Fibroblast of mammary gland (primary cell): Measurements from ENCODE around the gene RTBDN.

Source experiments
- DNase-seq: peaks from one replicate; pipeline ENCODE4 v3.0.0-alpha.2; 2010; ENCODE audit warnings: low read depth
- H3K4me3 ChIP-seq: 2 replicates; pipeline ENCODE4 v1.5.1; 2011; ENCODE audit warnings: low read depth, mild to moderate bottlenecking, low read length, moderate library complexity; ENCODE audit not compliant: control insufficient read depth
- TF ChIP-seq, protein P1 (sequence below): conservative IDR thresholded peaks from 2 replicates; pipeline ENCODE4 v1.5.1; 2011; ENCODE audit warnings: low read depth, low read length, inconsistent platforms; ENCODE audit not compliant: control insufficient read depth, insufficient read depth

The RTBDN gene

DNA sequence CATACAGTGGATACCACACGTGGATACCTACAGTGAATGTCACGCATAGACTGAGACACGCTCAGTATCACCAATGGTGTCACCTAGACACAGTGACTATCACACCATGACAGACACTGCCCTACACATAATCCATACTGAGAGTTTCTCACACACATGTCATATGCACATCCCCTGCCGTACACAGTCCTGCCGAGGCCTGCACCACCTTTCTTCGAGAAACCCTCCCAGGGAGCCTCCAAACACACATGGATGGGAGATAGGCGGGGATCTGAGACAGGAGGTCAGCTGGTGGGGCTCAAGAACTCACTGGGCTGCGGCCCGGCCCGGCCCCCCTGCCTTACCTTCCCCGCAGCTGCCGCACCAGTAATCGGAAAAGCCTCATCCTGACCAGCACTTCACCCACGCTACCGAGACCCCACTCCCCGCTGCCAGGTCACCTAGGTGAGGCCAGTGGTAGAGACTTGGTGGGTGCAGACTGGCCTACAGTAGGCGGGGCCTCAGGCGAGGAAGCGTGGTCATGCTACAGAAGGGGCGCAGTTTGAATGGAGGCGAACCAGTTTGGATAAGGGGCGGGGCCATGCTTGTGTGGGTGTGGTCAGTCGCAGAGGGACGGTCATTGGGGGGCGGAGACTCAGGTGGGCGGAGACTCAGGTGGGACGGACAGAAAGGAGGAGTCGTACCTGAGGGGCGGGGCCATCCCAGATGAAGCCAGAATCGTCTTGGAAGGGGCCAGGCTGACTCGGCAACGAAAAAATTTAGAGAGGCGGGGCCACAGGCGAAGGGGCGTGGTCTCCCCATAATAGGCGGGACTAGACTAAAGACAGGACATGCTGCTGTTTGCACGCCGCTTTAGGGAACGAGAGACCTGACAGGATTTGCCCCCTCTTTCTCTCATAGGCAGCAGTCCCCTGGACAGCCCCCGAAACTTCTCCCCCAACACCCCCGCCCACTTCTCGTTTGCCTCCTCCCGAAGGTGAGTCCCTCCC lies 6.0 kb upstream of the RTBDN start:
- TF ChIP-seq, protein P1, sequence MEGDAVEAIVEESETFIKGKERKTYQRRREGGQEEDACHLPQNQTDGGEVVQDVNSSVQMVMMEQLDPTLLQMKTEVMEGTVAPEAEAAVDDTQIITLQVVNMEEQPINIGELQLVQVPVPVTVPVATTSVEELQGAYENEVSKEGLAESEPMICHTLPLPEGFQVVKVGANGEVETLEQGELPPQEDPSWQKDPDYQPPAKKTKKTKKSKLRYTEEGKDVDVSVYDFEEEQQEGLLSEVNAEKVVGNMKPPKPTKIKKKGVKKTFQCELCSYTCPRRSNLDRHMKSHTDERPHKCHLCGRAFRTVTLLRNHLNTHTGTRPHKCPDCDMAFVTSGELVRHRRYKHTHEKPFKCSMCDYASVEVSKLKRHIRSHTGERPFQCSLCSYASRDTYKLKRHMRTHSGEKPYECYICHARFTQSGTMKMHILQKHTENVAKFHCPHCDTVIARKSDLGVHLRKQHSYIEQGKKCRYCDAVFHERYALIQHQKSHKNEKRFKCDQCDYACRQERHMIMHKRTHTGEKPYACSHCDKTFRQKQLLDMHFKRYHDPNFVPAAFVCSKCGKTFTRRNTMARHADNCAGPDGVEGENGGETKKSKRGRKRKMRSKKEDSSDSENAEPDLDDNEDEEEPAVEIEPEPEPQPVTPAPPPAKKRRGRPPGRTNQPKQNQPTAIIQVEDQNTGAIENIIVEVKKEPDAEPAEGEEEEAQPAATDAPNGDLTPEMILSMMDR, result no peak
- peak overlapping the region; percentile 28 for H3K4me3 ChIP-seq
- DNase-seq, result peak; percentile 74

DNA sequence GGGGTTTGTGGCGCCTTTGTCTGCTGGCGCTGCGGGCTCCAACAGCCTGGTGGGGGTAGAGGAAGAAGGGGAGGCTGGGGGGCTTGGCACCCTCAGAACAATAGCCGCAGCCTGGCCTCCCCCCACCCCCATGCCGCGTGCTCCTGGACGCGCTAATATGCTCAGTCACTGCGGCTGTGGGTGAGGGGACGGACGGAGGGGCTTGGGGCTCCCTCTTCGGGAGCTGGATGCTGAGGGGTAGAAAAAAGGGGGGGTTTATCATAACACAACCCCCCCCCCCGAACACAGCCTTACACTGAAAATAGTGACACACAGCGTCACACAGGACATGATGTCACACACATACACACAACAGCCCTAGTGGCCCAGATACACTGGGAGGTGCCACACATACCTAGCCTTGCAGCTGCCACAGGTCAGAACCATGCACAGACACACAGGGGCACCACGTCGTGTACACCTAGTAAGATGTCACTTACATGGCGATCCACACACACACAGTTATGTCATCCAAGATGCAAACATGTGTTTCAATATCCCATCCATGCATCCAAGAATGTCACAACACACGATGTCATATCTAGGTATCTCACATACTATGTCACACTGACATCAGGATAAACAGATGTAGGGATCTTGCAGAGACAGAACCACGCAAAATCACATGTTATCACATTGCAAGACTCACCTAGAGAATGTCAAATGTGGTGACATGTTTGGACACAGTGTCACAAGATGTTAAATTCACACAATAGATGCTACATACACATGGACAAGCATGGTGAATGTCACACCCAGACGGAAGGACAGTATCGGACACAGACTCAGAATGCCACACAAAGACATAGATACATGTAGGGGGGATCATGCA lies 4.7 kb upstream of the RTBDN start:
- H3K4me3 ChIP-seq, result no peak overlapping the region
- DNase-seq, result no peak
- TF ChIP-seq, protein P1, result no peak

DNA sequence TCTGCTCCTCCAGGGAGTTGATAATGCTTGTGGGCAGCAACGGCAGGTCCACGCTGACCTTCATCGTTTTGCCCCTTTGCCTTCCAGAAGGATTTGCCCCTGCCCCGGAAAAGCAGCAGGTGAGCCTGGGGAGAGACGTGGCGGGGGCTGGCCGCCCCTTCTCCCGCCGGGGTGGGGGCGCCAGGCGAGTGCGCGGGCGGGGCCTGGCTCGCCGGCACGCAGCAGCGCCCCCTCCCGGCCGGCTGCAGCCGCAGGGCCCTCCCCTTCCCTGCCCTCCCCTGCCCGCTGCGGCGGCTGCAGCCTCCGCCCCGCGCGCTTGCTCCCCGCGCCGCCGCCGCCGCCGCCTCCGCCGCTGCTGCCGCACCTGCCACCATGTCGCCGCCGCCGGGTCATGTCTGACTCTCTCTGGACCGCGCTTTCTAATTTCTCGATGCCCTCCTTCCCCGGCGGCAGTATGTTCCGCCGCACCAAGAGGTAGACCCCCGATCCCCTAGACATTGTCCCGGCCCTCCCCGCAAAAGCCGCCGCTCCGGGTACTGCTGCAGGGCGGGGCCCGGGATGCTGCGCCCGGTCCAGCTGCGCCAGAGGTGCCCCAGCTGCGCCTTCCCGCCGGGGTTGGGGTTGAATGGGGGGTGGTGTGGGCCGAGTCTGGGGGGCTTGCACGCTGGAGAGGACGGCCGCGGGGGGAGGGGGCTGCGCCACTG lies 4.0 kb upstream of the RTBDN start, which contains the start of gene MAST1:
Gene MAST1 (plus strand): TSS at position 334 of the 704 bp plus-strand sequence. CDS start 58 bp downstream, at position 392.
- no peak within 1 kb of the TSS for H3K4me3 ChIP-seq
- DNase-seq, result no peak
- TF ChIP-seq, protein P1, result no peak

DNA sequence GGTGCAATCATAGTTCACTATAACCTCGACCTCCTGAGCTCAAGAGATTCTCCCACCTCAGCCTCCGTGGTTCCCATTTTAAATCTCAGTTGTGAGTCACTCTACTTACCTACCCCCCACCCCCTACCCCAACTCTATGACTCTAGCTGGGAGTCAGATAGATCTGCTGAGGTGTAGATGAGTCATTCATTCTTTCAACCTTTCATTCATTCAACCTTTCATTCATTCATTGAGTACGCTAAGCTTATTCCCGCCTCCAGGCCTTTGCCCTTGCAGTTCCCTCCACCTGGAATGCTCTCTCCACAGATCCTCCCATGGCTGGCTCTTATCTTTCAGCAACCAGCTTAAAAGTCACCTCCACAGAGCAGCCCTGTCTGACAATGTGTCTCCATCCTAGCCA lies 2.8 kb upstream of the RTBDN start:
- TF ChIP-seq, protein P1, result no peak
- DNase-seq, result no peak

DNA sequence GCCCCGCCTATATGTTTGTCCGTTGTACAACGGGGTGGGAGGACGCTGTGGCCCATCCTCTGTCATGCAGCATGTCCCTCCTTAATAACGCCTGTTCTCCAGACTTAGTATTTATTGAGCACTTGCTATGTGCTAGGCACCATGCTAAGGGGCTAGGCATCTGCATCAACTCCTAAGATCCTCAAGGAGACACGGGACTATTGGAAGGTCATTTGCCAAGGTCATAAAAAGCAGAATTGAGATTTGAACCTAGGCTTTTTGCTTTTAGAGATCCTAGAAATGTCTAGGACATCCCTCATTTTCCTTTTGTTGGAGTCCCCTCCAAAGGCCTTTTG lies 2.1 kb upstream of the RTBDN start:
- H3K4me3 ChIP-seq, result no peak overlapping the region
- TF ChIP-seq, protein P1, result no peak
- no peak for DNase-seq

More for the DNA sequence above, 2.8 kb upstream of the RTBDN start:
- H3K4me3 ChIP-seq, result no peak overlapping the region
